HG02798 (cell line): ENCODE measurements around the gene TYR.
"Not testable (repeated sequence)": the region's sequence is repeated elsewhere in the genome, so short reads cannot be mapped to it uniquely, and the experiment has no call there.

Experiments used
- ATAC-seq: cut with Tn5 transposase; IDR thresholded peaks from one replicate; pipeline ENCODE4 v1.9.1; 2021; ENCODE audit warnings: mild to moderate bottlenecking; ENCODE audit not compliant: unreplicated experiment, poor library complexity

The TYR gene

GRCh38 chr11:89340450-89340849 is 162.8 kb downstream of the TYR start:
- ATAC-seq, result not testable (repeated sequence)

GRCh38 chr11:89342880-89343572 is 165.4 kb downstream of the TYR start:
- ATAC-seq, result not testable (repeated sequence)
